NCI-H1417 treated with DMSO at 0.1 percent for 48 hours (cell line): ENCODE results near the gene CLCA4.
"Not testable (repeated sequence)": the region's sequence is repeated elsewhere in the genome, so short reads cannot be mapped to it uniquely, and the experiment has no call there.

Experiments used
- DNase-seq: peaks from one replicate; lab custom pipeline; 2025; lab: John Stamatoyannopoulos, UW

The CLCA4 gene

DNA sequence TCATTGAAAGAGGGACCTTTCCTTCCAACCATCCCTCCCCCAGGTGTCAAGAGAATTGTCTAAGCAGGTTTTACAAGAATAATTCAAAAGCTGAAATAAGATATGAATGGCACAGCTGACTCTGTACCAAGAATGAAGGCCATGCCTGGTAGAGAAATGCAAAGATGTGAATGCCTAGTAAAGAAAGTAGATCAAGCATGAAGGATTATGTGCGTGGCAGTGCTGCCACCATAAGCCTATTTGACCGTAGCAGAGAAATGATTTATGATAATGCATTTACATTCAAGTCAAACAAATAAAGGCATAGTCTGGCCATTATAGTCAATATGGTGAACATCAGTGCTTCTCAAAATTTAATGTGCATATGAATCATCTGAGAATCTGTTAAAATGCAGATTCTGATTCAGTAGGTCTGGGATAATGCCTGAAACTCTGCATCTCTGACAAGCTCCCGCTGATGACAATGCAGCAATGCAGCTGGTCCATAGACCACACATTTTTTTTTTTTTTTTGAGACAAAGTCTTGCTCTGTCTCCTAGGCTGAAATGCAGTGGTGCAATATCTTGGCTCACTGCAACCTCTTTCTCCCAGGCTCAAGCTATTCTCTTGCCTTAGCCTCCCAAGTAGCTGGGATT is 16.6 kb upstream of the CLCA4 start:
- no peak for DNase-seq

DNA sequence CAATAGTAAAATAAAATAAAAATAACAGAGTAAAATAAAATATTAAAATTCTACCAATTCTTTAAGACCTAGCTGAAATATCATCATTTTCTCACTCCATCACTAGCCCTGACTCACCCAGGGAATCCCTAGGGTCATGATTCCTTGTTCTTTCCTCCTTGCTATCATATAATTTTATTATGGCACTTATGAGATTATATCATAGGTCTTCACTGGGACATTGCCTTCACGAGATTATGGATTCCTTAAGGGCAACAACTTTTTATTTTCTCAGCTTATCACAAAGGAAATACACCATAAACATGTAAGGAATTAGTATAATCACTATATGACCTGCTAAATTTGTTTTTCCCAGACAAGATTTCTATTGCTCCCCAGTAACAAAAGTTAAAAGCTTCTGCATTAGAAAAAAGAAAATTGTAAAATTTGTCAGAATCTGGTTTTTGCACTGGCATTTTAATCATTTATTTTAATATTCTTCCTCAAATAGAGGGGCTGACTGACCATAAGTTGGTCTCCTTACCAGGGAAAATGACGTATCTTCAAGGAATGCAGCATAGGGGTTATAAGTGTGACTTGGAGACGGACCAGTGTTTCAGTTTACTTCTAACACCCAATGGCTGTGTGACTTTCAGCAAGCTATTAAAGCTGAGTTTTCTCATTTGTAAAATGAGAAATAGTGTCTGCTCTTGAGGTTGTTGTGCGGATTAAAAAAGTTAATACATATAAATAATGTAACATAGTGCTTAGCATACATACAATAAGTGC is 8.8 kb upstream of the CLCA4 start:
- DNase-seq = no peak

DNA sequence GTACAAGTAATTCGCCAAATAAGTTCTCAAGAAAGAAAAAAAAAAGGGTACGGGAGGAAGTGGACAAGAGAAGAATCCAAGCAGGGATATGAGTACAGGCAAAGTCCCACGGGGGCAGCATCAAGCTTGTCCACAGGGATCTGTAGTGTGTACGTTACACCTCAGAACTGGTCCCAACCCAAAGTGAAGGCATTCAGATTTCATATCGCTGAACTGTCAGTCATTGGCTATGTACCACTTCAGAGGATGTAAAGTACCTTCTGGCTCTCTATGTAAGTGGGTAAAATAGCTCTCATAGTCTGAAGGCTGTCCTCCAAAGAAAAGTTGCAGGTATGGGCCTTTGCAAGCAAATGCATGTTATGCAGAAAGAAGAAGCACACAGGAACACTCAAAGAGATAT is 8.1 kb upstream of the CLCA4 start:
- DNase-seq = no peak

DNA sequence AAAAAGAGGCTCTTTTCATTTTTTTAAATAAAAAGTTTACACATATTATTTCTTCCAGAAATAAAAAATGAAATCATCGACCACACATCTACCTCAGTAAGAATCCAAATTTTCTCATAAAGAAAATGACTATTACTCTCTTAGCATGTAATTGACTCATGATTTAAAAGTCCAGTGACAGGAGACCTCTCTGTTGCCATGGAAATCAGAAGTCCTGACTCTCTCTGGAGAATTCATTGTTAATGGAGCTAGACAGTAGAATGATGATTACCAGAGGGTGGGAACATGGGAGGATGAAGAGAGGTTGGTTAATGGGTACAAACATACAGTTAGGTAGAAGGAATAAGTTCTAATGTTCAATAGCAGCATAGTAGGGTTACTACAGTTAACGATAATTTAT is 5.0 kb upstream of the CLCA4 start:
- no peak for DNase-seq

DNA sequence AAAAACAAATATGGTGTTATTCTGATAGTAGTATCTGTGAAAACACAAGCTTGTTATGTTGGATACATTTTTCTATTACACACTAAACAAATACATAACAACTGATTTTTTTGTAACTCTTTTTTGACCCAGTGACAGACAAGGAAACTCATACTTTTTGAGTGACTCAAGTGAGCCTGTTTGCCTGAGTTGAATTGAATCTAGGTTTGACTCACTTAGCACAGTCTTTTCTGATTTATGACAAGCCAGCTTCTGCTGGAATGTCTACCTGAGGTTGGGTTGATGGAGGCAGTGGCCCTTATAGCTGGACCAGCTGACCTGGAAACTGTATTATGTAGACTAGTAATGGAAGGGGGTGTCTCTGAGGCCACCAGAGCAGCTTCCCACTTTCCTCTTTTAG is 4.2 kb upstream of the CLCA4 start:
- no peak for DNase-seq

DNA sequence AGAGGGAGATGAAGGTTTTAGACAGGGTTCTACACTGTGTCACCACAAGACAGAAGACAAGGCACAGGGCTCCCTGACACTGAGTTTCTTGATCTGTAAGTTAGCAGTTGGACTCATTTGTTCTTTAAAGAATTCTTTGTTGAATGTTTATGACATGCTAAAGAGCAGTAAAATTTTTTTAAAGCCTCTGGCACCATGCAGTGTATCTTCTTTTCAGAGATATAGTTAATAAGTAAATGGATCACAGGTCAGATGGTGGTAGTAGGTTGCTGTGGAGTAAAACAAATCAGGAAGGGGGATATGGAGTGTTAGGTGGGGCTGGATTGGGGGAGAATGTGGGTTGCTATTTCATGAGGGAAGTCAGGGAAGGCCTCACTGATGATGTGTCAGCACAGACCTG is 2.0 kb downstream of the CLCA4 start:
- no peak for DNase-seq

DNA sequence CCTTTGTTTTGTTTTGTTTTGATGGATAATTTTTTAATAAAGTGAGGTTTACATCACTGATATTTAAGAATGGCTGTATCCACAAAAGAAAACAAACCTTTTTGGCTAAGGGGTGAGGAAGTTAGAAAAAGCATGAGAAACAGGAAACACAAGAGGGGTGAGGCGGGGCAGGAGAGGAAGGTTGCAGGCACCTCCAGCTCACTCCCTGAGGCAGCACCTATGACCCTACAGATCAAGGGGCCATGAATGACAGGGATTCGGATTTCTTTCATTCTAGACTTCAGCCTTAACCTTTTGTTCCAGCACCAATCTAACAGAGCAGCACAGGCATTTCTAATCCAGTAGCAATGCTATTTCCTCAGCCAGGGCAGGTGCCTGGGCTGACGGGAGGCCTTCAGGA is 4.4 kb downstream of the CLCA4 start:
- no peak for DNase-seq

DNA sequence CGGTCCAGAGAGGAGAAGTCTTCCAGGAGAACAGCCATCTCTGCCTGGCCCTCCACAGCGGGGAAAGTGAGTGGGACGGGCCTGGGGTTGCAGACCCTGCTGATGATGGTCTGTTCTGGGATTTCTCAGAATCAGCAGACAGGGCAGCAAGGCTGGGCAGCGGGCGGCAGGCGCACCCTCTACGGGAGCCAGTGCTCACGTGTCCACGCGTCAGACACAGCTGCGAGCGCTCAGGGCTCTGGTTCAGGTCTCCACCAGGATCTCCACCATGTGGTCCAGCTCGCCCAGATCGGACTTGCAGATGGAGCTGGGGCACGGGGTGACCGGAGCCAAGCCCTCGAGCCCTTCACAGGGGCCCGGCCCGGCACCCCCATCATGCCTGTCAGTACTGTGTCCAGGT is 5.5 kb downstream of the CLCA4 start:
- no peak for DNase-seq

DNA sequence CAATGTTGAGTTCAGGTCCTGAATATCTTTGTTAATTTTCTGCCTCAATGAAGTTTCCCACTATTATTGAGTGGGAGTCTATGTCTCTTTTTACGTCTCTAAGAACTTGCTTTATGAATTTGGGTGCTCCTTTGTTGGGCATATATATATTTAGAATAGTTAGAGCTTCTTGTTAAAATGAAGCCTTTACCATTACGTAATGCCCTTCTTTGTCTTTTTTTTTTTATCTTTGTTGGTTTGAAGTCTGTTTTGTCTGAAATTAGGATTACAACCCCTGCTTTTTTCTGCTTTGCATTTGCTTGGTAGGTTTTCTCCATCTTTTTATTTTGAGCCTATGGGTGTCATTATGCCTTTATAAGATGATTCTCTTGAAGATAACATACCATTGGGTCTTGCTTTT is 10.9 kb downstream of the CLCA4 start:
- DNase-seq = no peak

DNA sequence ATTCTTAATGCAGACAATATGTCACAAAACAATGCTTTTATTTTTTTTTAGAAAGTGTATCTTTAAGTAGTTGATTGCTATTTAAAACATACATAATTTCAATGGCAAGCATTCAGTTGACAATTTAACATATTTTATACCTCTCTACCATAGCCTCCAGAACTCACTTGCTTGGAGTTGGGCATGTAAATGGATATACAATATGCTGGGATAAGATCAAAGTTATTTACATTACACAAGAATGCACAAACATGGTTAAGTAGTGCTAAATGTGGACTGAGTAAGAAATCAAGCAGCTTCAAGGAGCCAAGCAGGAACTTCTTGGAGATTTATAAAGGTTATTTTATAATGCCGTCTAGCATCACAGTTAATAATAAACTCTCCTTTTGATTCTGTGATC is 17.0 kb downstream of the CLCA4 start:
- no peak for DNase-seq

DNA sequence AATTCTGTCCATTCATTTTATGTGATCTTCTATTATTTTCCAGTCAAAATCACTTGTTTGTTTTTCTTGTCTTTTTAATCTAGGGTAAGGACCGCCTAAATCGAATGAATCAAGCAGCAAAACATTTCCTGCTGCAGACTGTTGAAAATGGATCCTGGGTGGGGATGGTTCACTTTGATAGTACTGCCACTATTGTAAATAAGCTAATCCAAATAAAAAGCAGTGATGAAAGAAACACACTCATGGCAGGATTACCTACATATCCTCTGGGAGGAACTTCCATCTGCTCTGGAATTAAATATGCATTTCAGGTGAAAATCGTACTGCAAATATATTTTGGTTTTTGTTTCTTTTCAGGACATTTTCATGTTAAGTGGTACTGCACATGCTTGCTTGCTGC is 20.5 kb downstream of the CLCA4 start:
- no peak for DNase-seq

DNA sequence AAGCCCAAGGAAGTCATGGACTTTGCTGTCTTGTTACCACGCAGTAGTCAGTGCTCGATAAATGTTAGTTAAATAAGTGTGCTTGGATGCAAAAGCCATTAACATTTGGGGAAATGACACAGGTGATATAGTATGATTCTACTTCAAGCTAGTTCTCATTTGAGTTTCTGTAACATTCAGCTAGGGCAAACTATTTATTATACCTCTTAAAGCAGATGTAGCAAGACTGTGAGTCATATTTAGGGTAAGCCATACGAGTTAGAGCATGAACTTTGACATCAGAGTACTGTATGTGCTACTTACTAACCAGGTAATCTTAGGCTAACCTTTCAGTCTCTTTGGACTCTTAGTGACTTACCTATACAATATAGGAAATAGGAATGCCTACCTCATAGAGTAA is 21.0 kb downstream of the CLCA4 start:
- DNase-seq = no peak

DNA sequence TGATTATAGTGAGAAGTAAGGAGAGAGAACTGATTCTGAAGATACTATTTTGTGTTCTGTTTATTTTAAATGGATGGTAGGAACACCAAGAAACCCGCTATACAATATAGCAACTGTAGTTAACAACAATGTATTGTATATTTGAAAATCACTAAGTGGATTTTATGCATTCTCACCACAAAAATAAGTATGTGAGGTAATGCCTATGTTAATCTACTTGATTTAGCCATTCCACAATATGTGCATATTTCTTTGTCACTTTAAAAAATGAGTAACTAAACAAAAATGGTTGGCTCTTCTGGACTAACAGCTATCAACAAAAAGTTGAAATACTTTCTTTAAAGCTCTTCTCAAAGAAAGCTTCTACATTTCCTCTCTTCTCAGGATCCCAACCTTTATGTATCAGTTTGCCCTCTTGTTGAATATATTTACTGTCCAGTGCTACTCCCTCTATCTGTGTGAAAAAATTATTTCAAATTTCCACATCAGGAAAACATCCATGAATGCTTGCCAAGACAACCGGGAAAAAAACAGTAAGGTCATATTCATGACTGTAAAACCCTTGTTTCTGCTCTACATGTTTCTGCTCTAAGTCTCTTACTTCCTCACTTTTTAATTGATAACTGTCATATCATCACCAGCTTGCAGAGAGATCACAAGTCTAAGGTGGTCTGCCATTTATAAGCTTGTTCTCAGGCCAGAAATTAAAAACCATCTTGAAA is 27.0 kb downstream of the CLCA4 start:
- no peak for DNase-seq

DNA sequence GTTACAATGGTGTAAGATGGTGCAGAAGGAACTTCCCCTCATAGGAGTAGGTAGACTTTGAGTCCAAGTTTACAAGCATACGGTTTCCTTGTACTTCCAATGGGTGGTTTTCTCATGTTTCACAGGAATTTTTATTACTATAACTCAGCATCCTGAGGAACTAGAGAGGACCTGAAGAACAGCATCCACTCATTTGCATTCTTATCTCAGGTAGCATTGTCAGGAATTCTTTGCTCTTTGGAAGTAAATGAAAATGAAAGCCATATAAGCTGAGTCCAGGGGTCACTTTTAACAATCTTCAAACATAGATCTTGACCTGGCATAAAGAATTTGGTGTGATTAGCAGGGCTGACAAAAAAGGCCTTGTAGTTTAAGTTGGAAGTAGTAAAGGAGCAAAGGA is 34.4 kb downstream of the CLCA4 start:
- DNase-seq = no peak

DNA sequence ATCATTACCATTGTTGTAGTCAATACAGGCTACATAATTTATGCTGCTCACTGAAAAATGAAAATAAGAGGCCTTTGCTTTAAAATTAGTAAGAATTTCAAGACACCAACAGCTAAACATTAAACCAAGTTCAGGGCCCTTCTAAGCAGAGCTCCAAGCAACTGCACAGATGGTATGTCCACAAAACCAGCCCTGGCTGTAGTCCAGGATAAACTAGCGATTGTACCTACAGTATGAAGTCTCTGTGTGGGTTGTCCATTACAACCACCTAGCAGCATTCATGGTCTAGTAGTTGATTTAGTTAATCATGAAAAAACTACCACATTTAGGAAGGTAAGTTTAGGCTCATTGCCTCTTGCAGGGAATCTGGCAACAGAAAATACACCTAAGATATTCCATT is 35.3 kb downstream of the CLCA4 start:
- no peak for DNase-seq

DNA sequence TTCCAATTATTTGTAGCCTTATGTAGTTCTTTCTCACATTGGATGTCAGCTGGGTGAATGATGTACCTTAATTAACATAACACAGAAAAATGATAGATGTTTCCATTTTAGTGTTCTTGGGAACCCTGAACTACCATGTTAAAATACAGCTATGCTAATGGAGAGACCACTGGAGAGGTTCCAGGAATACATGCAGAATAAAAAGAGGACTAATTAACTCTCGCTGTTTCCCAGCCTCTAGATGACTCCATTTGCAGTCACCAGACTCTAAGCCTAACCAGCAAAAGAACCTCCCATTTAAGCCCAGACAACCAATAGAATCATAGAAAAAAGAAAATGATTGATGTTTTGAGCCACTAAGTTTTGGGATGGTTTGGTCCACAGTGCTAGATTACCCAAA is 36.2 kb downstream of the CLCA4 start:
- no peak for DNase-seq

DNA sequence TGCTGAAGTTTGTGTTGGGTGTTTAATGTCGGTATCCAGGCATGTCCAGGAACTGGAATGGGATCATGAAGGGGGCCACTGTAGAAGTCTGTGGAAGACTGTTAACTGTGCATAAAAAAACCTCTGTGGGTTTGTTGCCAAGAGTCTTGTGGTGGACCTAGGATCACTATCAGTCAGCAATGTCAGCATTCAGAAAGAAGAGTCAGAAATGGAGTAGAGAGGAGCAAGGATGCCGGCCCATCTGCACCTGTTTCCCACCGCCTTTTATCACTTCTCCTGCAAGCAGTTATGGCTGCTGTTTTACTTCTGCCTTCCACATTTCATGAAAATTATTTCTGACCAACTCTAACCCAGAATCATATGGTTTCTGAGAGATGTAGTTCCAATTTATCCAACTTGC is 36.7 kb downstream of the CLCA4 start:
- no peak for DNase-seq

DNA sequence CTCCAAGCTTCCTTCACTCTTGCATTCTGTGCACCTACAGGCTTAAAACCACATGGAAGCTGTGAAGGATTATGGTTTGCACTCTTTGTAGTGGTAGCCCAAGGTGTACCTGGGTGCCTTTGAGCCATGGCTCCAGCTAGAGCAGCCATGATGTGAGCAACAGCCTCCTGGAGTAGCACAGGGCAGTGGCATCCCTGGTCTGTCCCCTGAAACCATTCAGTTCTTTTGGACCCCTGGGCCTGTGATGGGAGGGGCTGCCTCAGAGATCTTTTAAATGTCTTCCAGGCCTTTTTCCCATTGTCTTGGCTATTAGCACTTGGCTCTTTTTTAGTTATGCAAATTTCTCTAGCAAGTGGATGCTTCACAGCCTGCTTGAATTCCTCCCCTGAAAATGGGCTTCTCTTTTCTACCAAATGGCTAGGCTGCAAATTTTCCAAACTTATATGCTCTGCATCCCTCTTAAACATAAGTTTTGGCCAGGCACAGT is 47.4 kb downstream of the CLCA4 start:
- no peak for DNase-seq

DNA sequence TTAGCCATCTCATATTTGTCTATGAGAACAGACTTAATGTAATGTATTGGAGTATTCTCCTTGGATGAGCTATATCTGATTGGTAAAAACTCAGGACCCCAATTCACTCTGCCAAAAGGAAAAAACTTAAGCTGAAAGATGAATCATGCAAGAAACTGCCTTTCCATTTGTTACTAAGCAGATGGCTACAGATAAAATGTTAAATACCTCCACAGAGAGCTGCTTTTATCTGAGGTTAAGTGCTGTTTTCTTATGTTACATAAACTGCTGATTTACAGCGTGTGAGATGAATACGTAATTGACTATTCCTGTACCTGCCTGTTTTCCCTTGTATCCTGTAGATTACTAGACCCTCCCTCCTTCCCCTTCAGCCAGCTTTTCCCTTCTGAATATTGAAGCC is 49.3 kb downstream of the CLCA4 start:
- DNase-seq = no peak

DNA sequence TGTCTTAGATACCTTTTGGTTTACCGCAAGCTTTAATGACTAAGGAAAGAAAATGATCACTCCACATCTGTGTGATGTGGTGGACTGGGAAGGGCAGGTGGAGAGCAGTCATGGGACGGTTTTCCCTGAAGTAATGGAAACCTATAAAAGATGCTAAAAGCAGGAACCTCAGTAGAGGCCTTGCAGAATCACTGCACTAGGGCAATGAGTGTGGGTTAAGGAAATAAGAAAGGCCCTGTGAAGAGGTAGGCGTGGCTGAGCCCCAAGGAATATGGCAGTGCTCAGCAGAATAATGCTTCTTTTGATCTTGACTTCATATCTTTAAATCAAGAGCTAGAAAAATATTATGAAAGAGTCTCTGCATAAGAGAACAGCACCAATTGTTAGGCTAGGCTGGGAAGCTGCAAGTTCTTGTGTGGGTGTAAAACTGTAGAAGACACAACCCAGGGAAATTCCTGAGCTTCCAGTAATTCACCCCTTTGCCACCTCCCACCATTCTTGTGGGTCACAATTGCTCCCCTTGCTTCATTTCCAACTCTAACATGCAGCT is 49.9 kb downstream of the CLCA4 start:
- no peak for DNase-seq

DNA sequence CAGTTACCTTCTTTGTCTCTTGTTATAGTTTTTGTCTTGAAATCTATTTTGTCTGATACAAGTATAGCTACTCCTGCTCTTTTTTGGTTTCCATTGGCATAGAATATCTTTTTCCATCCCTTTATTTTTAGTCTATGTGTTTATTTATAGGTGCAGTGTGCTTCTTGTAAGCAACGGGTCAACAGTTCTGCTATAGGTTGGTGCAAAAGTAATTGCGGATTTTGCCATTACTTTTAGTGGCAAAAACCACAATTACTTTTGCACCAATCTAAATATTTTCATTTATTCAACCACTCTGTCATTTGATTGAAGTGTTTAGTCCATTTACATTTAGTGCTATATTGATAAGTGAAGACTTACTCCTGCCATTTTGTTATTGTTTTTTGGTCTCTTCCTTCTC is 59.2 kb downstream of the CLCA4 start:
- DNase-seq = not testable (repeated sequence)

DNA sequence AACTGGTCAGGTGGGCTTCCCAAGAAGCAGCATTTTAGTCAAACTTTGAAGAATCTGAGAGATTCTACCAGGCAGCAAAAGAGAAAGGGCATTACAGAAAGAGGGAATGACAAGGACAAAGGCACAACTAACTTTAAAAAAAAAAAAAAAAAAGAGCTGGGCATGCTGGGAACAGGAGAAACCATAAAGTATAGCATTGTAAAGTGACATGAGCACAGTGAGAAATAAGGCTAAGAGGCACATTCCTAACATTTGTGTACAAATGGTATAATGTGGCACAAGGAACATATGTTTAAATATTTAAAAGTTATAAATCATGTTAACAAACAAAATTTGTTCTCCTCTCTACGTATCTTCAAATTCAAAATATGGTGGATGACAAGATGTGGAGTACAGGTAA is 69.6 kb downstream of the CLCA4 start:
- DNase-seq = no peak

DNA sequence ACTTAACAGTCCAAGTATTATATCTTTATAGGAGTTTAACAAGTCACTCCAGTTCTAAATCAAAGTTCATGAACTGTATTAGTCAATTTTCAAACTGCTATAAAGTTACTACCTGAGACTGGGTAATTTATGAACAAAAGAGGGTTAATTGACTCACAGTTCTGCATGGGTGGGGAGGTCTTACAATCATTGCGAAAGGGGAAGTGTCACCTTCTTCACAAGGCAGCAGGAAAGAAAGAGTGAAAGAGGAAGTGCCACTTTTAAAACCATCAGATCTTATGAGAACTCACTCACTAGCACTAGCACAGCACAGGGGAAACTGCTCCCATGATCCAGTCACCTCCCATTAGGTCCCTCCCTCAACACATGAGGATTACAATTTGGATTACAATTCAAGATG is 70.0 kb downstream of the CLCA4 start:
- no peak for DNase-seq
